NCI-H1417 (cell line): ENCODE measurements around the gene WDR62.
A peak's percentile ranks its signal among the peaks of the same experiment; 100 is the strongest.
"Not testable (repeated sequence)": the region's sequence is repeated elsewhere in the genome, so short reads cannot be mapped to it uniquely, and the experiment has no call there.

Experiments
- DNase-seq, 3 experiments: peaks; one replicate each; lab custom pipeline; 2025; lab: John Stamatoyannopoulos, UW

WDR62 gene

GRCh38 chr19:36110487-36111199 lies 55.9 kb downstream of the WDR62 start, which contains the start of gene OVOL3:
Gene OVOL3, plus strand, starts transcription at chr19:36111143. Its CDS starts 60 bp downstream, at chr19:36111203.
- DNase-seq: no peak

DNA sequence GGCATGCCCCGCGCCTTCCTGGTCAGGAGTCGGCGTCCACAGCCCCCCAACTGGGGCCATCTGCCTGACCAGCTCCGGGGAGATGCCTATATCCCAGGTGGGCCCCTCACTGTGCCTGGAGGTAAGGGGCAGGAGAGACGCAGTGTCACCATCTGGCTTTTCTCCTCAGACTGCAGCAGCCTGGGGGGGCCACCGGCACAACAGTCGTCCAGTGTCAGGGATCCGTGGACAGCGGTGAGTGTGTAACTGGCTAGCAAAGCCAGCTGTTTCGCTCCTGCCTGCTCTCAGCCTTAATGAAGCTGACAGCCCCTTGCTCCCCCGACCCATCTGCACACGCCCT lies 56.5 kb downstream of the WDR62 start:
- DNase-seq: no peak

DNA sequence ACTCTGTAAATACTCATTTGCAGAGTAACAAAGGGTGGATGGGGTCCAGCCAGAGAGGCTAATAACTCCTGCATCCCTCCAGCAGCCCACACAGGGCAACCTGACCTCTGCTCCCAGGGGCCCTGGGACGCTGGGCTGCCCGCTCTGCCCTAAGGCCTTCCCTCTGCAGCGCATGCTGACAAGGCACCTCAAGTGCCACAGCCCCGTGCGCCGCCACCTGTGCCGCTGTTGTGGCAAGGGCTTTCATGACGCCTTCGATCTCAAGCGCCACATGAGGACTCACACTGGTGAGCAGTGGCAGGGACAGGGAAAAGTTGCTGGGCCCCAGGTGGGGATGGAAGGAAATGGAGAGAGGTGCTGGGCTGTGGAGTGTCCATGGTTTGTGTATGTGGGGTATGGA lies 58.0 kb downstream of the WDR62 start:
- DNase-seq: no peak

GRCh38 chr19:36113425-36113824 lies 58.7 kb downstream of the WDR62 start:
- DNase-seq: no peak

- DNase-seq: peak; percentile 17 to 54 (median 32)
Observed at GRCh38 chr19:36113894-36114720, 59.4 kb downstream of the WDR62 start.

- DNase-seq: peak; percentile 98 to 99 (median 99)
Observed at GRCh38 chr19:36114721-36115452, 60.2 kb downstream of the WDR62 start, which contains the start of gene POLR2I. Gene POLR2I, minus strand, starts transcription at chr19:36114875. Its CDS starts 19 bp downstream, at chr19:36114856.

DNA sequence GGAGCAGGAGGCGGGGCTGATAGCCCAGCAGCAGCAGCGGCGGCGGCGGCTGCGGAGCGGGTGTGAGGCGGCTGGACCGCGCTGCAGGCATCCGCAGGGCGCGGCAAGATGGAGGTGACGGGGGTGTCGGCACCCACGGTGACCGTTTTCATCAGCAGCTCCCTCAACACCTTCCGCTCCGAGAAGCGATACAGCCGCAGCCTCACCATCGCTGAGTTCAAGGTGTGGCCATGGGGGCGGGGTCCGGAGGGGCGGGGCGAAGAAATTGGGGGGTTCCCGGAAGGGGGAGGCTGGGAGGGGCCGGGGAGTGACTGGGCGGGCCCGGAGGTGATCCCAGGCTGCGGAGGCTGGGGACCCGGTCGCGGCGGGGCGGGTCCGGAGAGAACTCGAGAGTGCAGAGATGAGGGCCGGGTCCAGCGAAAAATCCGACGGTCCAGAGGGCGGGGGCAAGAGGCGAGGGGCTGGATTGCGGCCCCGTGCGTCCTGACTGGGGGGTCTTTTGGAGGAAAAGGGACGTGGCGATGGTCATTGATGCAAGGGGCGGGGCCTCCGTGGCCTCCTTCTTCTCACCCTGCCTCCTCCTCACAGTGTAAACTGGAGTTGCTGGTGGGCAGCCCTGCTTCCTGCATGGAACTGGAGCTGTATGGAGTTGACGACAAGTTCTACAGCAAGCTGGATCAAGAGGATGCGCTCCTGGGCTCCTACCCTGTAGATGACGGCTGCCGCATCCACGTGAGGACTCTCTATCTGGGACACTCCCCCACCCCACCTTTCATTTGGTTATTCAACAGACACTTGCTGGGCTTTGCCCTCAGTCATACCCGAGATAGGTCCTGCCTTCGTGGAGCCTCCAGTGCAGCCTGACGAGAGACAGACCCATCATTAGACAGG lies 61.0 kb downstream of the WDR62 start, which contains the start of gene TBCB:
Gene TBCB (plus strand): TSS at position 16 of the 891 bp plus-strand sequence. CDS start 93 bp downstream, at position 109.
- no peak for DNase-seq

DNA sequence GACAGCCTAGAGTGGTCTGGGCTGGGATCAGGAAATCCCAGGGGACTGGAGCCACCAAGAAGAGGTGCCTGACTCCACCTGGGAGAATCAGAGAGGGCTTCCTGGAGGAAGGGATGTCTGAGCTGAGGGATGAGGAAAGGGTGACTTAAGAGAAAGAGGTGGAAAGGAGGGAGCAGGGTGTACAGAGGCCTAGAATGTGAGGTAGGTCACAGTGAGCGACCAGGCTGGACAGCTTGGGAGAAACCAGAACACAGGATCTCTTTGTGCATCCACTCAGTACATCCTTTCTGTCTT lies 61.6 kb downstream of the WDR62 start:
- no peak for DNase-seq

DNA sequence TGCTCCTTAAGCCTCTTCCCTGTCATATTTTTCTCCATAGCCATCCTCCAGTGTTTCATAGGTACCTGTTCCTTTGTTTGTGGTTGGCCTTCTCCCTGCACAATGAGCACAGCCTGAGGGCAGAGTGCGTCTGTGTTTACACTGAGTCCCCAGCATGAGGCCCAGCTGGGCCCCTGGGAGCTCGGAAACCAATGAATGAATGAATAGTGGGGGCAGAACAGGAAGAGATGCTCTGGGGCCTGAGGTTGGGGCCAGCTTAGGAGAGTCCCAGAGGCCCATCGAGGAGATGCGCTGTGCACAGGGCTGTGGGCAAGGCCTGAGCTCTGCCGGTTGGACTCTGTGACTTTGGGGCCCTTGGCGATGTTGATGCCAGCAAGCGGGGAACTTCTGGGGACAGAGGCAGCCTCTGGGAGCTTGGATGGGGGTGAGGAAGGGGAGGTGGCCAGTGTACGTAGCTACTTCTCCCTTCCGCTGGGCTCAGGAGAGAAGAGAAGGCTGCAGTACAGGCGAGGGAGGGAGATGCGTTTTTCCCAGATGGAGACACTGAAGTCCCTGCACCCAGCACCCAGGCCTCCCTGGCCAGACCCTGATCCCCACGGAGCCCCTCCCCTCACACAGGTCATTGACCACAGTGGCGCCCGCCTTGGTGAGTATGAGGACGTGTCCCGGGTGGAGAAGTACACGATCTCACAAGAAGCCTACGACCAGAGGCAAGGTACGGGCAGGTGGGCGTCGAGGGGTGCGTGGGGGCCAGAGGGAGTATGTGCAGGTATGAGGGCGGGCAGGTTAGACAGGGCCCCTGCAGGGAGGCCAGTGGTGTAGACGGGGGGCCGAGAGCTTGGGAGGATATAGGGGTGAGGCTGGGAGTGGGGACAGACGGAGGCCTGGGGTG lies 65.6 kb downstream of the WDR62 start:
- peak in 2 of 3 experiments; percentile 79 to 93 for DNase-seq

- DNase-seq: no peak
Observed at GRCh38 chr19:36120984-36121358, 66.3 kb downstream of the WDR62 start.

GRCh38 chr19:36121486-36122124 lies 66.9 kb downstream of the WDR62 start:
- no peak for DNase-seq

DNA sequence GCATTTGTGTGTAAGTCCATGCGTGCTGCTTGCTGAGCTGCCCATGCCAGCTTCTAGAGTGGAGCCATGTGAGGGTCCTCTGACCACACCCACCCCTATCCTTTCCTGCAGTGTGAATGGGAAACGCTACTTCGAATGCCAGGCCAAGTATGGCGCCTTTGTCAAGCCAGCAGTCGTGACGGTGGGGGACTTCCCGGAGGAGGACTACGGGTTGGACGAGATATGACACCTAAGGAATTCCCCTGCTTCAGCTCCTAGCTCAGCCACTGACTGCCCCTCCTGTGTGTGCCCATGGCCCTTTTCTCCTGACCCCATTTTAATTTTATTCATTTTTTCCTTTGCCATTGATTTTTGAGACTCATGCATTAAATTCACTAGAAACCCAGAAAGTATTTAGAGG lies 70.9 kb downstream of the WDR62 start:
- no peak for DNase-seq

DNA sequence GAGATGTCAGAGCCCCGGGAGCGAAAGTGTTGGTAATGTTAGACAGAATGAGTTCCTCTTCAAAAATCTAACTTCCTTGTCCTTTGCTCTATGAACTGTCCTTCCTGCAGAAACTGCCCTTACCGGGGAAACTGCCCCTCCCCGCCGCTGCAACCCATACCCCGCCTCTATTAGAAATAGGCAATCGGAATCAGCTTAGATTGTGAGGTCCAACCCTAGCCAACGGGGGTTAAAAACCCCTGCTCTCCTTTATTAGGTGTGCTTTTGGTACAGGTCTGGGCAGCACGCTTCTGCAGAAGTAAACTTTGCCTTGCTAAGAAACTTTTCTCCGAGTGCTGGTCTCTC lies 73.7 kb downstream of the WDR62 start:
- peak in 1 of 3 experiments; percentile 52 for DNase-seq

DNA sequence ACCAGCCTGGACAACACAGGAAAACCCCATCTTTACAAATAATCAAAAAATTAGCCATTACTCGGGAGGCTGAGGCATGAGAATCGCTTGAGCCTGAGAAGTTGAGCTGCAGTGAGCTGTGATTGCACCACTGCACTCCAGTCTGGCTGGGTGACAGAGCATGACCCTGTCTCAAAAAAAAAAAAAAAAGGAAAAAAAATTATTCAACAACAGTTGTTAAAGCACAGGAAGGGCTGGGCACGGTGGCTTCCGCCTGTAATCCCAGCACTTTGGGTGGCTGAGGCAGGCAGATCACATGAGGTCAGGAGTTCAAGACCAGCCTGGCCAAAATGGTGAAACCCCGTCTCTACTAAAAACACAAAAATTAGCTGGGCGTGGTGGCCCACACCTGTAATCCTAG lies 76.5 kb downstream of the WDR62 start:
- not testable (repeated sequence) for DNase-seq

DNA sequence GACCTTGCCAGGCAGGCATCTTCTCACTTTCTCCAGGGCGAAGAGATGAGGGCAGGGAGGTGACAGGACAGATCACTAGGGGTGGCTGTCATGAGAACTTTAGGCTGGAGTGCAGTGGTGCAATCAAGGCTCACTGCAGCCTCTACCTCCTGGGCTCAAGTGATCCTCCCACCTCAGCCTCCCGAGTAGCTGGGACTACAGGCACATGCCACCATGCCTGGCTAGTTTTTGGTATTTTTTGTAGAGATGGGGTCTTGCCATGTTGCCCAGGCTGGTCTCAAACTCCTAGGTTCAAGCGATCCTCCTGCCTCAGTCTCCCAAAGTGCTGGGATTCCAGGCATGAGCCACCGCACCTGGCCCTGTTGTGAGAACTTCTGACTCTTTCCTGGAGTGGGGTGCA lies 80.2 kb downstream of the WDR62 start:
- not testable (repeated sequence) for DNase-seq

GRCh38 chr19:36136964-36137686 lies 82.4 kb downstream of the WDR62 start:
- DNase-seq: peak in 1 of 3 experiments; percentile 25

GRCh38 chr19:36139120-36139472 lies 84.4 kb downstream of the WDR62 start:
- no peak for DNase-seq

DNA sequence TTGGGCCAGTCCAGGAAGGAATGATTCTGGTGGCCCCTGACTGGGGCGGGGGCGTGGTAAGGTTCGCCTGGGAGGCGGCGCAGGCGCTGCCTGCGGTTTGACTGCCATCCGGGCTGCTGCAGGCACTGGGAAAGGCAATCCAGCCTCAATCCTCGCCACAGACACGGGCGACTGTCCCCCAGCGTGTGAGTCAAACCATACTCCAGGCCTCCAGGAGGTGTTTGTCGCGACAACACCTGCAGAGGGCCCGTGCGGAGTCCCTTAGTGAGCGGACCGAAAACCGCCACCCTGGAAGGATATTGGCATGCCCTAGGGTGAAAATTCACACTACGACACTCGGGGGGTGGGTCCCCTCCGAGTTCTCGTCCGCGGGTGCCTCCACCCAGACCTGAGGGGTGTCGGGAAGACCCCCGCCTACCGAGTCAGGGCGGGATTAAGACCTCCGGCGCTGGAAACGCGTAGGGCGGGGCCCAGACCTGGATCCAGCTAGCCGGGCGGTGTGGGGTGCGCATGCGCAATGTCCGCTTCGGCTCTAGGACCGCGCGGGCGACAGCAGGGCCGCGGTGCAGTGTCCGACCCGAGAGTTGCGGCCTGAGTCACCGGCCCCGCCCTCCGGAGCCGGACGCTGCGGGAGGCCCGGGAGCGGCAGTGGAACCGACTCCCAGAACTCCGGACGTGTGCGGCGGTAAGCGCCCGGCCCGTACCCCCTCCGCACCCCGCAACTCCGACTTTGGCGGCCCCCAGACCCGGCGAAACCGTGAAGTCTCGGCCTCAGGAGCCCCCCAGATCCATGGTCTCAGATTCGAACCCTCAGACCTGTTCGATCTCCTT lies 85.0 kb downstream of the WDR62 start, which contains the start of gene CAPNS1:
Gene CAPNS1 (plus strand): TSS at position 594 of the 831 bp plus-strand sequence. CDS start 946 bp downstream, outside the sequence.
- peak; percentile 91 to 97 (median 96) for DNase-seq
